ES-I3 (cell line): ENCODE measurements around the gene PROK2.
A peak's percentile ranks its signal among the peaks of the same experiment; 100 is the strongest.

Experiments used
- H3K36me3 ChIP-seq: 2 replicates; pipeline ENCODE4 v1.6.1; 2013; ENCODE audit warnings: mild to moderate bottlenecking, low read length, control low read depth, moderate library complexity; ENCODE audit not compliant: insufficient read depth
- H3K4me1 ChIP-seq: 2 replicates; pipeline ENCODE4 v1.6.1; 2013; ENCODE audit warnings: mild to moderate bottlenecking, control low read depth, low read length; ENCODE audit not compliant: insufficient read depth
- H3K9ac ChIP-seq: 2 replicates; pipeline ENCODE4 v1.6.1; 2013; ENCODE audit warnings: low read depth, mild to moderate bottlenecking, low read length, moderate library complexity
- H3K9me3 ChIP-seq: 2 replicates; pipeline ENCODE4 v1.6.1; 2013; ENCODE audit warnings: mild to moderate bottlenecking, low read length, moderate library complexity; ENCODE audit not compliant: control insufficient read depth, insufficient read depth

PROK2 gene

DNA sequence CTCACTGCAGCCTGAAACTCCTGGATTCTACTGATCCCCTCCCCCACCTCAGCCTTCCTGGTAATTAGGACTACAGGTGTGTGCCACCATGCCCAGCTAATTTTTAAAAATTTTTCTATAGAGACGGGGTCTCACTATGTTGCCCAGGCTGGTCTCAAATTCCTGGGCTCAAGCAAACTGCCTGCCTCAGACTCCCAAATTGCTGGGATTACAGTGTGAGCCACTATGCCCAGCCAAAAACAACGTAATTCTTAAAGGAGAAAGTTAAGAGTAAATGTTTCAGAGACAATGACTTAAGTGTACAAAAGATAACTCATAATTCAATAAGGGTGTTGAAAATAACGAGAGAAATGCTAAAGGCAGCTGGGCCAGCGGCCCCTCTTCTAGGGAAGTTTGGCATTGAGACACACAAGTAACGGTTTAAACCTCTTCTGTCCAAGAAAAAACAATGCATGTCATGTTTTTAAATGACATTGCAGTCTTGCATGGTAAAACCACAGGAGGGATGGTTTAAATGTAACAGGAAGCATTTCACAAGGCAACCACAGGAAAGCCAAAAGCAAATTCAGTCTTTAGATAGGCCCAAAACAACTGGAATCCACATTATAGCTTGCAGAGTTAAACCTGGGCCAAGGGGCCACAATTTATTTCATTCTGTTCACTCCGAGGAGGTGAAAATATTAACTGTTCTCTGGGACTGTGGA lies 5.1 kb downstream of the PROK2 start:
- Histone ChIP-seq H3K9me3 (no peaks in the 10 kb centered on the region), H3K4me1 (peaks cover 18% of the 10 kb centered on the region), H3K9ac (no peak overlapping the region), H3K36me3 (no peaks in the 10 kb centered on the region)

DNA sequence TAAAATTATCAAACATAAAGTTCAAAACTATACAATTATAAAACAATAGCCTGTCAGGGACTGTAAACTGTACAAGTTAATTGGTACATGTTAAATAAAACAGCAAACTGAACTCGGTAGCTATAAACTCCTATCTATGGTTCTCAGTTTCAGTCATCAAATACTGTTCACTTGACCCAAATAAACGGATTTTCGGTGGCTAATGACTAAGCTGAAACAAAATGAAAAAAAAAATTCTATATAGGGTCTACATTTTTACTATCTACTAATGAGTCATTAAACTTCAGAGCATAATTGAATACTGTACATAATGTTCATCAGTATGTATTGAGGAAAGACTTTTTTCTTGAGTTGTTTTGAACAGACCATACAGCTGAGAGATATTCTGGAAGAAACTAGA lies 6.6 kb downstream of the PROK2 start:
- Histone ChIP-seq H3K36me3 (no peaks in the 10 kb centered on the region), H3K9me3 (no peaks in the 10 kb centered on the region), H3K9ac (no peak overlapping the region), H3K4me1 (peaks cover 23% of the 10 kb centered on the region)

DNA sequence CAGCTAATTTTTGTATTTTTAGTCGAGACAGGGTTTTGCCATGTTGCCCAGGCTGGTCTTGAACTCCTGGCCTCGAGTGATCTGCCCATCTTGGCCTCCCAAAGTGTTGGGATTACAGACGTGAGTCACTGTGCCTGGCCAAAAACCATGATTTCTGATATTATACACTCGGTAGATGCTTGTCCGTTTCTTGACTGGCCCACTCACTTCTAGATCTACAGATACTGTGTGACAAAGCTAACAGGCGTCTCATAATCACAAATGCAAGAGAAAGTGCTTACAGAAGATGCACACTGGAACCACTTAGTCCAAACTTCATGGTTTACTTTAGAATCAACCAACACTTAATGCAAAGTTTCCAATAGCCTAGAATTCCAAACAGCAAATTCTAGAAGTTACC lies 8.4 kb downstream of the PROK2 start:
- no peaks in the 10 kb centered on the region for H3K9me3 ChIP-seq
- H3K4me1 ChIP-seq: peaks cover 29% of the 10 kb centered on the region
- H3K9ac ChIP-seq: no peak overlapping the region
- H3K36me3 ChIP-seq: no peaks in the 10 kb centered on the region

- peaks cover 21% of the 10 kb centered on the region for H3K4me1 ChIP-seq
- H3K9ac ChIP-seq: no peak overlapping the region
- no peaks in the 10 kb centered on the region for H3K9me3 ChIP-seq
- H3K36me3 ChIP-seq: no peaks in the 10 kb centered on the region
These were observed 13.1 kb downstream of the PROK2 start for GRCh38 chr3:71771884-71772283.

DNA sequence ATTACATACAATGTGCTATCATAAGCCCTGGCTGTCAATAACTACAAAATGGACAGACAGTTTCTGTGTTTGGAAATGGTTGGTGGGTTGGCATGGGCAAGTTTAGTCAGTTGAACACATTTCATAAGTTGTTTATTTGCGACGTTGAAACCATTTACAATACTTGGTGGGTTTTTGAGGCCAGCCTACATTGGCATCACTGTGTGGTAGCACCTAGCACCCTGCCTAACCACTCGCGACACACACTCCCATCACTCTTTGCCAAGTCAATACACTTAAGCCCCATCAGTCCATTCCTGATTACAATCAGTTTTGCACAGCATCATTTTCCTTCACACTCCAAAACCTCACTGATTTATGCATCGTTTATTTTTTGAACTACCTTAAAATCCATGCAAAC lies 13.8 kb downstream of the PROK2 start:
- no peak overlapping the region for H3K9ac ChIP-seq
- H3K36me3 ChIP-seq: no peaks in the 10 kb centered on the region

GRCh38 chr3:71763426-71763825 lies 21.5 kb downstream of the PROK2 start:
- Histone ChIP-seq H3K4me1 (peaks cover under 1% of the 10 kb centered on the region; the same call in 1 of the 2 replicates), H3K36me3 (no peaks in the 10 kb centered on the region), H3K9ac (no peak overlapping the region), H3K9me3 (no peaks in the 10 kb centered on the region)

More for the DNA sequence above, 13.8 kb downstream of the PROK2 start:
- Histone ChIP-seq H3K4me1 (peaks cover 21% of the 10 kb centered on the region), H3K9me3 (no peaks in the 10 kb centered on the region)

DNA sequence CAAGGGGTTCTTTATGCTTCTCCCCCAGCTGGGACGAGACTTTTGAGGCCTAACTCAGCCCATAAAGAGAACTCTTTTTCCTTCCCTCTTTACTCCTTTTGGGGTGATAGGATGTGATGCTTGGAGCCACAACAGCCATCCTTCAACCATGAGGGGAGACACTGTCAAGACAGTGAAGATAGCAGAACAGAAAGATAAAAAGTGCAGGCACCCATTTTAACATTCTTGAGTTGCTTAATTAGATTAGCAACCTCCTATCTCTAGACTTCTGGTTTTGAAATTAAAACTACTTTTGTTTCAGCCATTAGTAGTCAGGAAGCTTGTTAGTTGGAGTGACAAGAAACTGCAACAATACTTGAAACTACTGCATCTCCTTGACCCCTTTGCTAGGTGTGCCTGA lies 24.8 kb downstream of the PROK2 start:
- Histone ChIP-seq H3K9ac (no peak overlapping the region), H3K4me1 (no peaks in the 10 kb centered on the region), H3K36me3 (no peaks in the 10 kb centered on the region), H3K9me3 (no peaks in the 10 kb centered on the region)

DNA sequence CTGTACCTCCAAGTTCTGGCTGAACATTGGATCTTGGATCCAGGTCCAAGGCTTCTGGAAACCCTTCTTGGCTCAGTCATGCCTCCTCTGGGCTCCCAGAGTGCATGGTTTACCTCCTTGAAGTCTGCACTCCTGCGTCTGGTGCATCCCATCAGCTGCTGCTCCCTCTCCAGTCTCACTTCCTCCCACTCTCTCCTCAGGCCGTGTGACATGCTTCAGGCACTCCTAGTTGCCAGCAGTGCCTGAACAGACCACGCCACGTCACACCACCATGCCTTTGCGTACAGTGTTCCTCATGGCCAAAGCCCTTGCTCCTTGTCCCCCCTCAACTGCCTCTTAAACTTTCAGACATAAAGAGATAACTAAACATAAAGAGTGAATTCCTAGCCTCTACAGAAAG lies 25.5 kb downstream of the PROK2 start:
- H3K36me3 ChIP-seq: no peaks in the 10 kb centered on the region
- no peaks in the 10 kb centered on the region for H3K4me1 ChIP-seq
- H3K9ac ChIP-seq: no peak overlapping the region
- no peaks in the 10 kb centered on the region for H3K9me3 ChIP-seq

GRCh38 chr3:71758091-71758490 lies 26.9 kb downstream of the PROK2 start:
- Histone ChIP-seq H3K4me1 (no peaks in the 10 kb centered on the region), H3K9me3 (no peaks in the 10 kb centered on the region), H3K9ac (no peak overlapping the region), H3K36me3 (no peaks in the 10 kb centered on the region)

DNA sequence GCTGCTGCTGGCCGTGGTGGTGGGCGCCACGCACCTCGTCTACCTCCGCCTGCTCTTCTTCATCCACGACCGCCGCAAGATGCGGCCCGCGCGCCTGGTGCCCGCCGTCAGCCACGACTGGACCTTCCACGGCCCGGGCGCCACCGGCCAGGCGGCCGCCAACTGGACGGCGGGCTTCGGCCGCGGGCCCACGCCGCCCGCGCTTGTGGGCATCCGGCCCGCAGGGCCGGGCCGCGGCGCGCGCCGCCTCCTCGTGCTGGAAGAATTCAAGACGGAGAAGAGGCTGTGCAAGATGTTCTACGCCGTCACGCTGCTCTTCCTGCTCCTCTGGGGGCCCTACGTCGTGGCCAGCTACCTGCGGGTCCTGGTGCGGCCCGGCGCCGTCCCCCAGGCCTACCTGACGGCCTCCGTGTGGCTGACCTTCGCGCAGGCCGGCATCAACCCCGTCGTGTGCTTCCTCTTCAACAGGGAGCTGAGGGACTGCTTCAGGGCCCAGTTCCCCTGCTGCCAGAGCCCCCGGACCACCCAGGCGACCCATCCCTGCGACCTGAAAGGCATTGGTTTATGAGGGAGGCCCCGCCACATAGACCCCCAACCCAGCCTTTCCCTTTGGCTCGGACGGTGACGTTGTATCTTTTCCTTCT lies 30.2 kb downstream of the PROK2 start:
- Histone ChIP-seq H3K9ac (peak overlapping the region; percentile 74), H3K36me3 (no peaks in the 10 kb centered on the region)

DNA sequence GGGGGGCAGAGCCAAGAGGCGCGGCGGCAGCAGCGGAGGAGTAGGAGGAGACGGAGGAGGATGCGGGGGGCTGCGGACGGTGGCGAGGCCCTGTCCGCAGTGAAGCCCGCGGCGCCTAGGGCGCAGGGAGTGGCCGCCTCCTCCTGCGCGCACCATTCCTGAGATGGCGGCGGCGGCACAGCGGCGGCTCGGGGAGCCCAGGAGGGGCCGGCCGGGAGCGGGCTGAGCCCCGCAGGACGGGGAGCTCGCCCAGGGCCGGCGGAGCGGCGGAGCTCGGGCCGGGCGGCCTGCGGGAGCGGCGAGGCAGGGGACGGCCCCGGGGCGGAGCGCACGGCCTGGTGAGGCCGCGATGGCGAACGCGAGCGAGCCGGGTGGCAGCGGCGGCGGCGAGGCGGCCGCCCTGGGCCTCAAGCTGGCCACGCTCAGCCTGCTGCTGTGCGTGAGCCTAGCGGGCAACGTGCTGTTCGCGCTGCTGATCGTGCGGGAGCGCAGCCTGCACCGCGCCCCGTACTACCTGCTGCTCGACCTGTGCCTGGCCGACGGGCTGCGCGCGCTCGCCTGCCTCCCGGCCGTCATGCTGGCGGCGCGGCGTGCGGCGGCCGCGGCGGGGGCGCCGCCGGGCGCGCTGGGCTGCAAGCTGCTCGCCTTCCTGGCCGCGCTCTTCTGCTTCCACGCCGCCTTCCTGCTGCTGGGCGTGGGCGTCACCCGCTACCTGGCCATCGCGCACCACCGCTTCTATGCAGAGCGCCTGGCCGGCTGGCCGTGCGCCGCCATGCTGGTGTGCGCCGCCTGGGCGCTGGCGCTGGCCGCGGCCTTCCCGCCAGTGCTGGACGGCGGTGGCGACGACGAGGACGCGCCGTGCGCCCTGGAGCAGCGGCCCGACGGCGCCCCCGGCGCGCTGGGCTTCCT lies 31.0 kb downstream of the PROK2 start, which contains the start of gene GPR27:
TSS of gene GPR27 (plus strand) at position 155 of the 909 bp plus-strand sequence. CDS start at position 350, 195 bp downstream.
- no peaks in the 10 kb centered on the region for H3K36me3 ChIP-seq
- H3K4me1 ChIP-seq: no peaks in the 10 kb centered on the region
- H3K9me3 ChIP-seq: no peaks in the 10 kb centered on the region
- peak within 1 kb of the TSS; percentile 74 for H3K9ac ChIP-seq

More for the DNA sequence above, 30.2 kb downstream of the PROK2 start:
- H3K4me1 ChIP-seq: no peaks in the 10 kb centered on the region
- no peaks in the 10 kb centered on the region for H3K9me3 ChIP-seq

GRCh38 chr3:71752831-71753700 lies 31.9 kb downstream of the PROK2 start:
- Histone ChIP-seq H3K36me3 (no peaks in the 10 kb centered on the region), H3K9ac (peak overlapping the region; percentile 74)

DNA sequence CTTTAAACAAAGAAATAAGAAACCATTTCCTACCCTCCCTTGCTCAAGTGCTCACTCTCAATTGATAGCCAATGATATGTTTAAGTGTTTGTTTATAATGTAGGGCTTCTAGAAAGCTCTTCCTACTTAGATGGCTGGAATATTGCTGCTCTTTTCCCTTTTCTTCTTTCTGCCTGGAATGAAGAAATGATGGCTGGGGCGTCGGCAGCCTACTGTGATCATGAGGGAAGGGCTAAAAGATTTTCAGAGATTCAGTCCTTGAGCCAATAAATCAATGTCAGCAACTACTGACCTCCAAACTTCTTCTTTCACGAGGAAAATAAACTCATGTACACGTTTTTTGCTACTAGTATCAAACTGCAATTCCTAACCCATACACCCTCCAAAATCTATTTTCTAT lies 33.3 kb downstream of the PROK2 start:
- Histone ChIP-seq H3K36me3 (no peaks in the 10 kb centered on the region), H3K9ac (no peak overlapping the region), H3K4me1 (no peaks in the 10 kb centered on the region), H3K9me3 (no peaks in the 10 kb centered on the region)

More at GRCh38 chr3:71752831-71753700, 31.9 kb downstream of the PROK2 start:
- H3K4me1 ChIP-seq: no peaks in the 10 kb centered on the region
- H3K9me3 ChIP-seq: no peaks in the 10 kb centered on the region

DNA sequence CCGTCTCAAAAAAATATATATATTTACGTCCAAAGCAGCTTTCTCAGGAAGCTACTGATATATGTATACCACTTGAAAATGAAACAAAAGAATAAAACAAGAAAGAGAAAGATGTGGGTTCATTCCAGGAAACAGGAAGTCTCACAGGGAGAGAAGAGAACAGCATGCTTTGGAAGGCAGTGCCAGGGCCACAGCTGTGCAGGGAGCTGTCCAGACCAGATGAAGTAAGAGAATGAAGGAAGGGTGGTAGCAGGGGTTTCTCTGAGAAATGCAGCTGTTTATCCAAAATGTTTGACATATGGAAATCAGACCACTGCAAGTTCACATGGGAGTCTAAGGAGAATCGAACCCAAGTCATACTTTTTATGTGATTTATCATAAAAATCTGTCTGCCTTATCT lies 40.2 kb downstream of the PROK2 start:
- no peaks in the 10 kb centered on the region for H3K36me3 ChIP-seq
- no peak overlapping the region for H3K9ac ChIP-seq
- H3K4me1 ChIP-seq: no peaks in the 10 kb centered on the region
- peaks cover 3% of the 10 kb centered on the region for H3K9me3 ChIP-seq
